ENCODE data around the gene DPYSL5. TPM values are rescaled to one million over a fixed set of nuclear protein-coding genes. Genes with fewer than 3 reads are reported as not detected.
A peak's percentile ranks its signal among the peaks of the same experiment; 100 is the strongest.

Gene DPYSL5
- total RNA-seq, 2 experiments from 2014 or later: not detected

- DNase-seq (no peak), ATAC-seq (ENCODE audit: poor library complexity) (no peak)
- ChIA-PET POLR2A (no interaction called here), CTCF (interaction anchor here (0.7 to 6.7 kb wide), 5 partner anchors 26 to 724 kb away, joined by 3 to 56 read pairs (median 4); no protein-coding TSS in a partner anchor)
- Mint-ChIP-seq H3K9me3 (no peaks in the 10 kb centered on the region), H3K4me1 (ENCODE audit: low read depth) (no peaks in the 10 kb centered on the region), H3K36me3 (ENCODE audit: low read depth) (no peaks in the 10 kb centered on the region), H3K4me3 (no peak overlapping the region), H3K27me3 (peaks cover 54% of the 10 kb centered on the region), H3K27ac (no peak overlapping the region)
- Histone ChIP-seq H3K4me3 (ENCODE audit: low read length) (no peak overlapping the region), H3K9me3 (ENCODE audit: control insufficient read depth in 1 of 2, insufficient read depth in 1 of 2, low read length in 2 of 2) (no peaks in the 10 kb centered on the region), H3K27ac (ENCODE audit: low read depth in 1 of 2, low read length in 2 of 2) (no peak overlapping the region), H3K27me3 (ENCODE audit: control insufficient read depth in 1 of 2, insufficient read depth in 2 of 2, low read length in 2 of 2) (peaks cover 7 to 10% of the 10 kb centered on the region in 2 experiments), H3K4me1 (ENCODE audit: insufficient read depth, low read length) (peaks cover 5% of the 10 kb centered on the region), H3K36me3 (ENCODE audit: insufficient read depth, low read length) (no peaks in the 10 kb centered on the region)
- intact Hi-C loops (cut with DNase I, micrococcal nuclease): no loop called here
- TF ChIP-seq CTCF (IDR thresholded peaks at IDR 0.05): no peak
These were observed 111.4 kb downstream of the DPYSL5 start for GRCh38 chr2:26959331-26959730.

- DNase-seq: no peak
- ChIA-PET CTCF (interaction anchor here (6.7 kb wide), 1 partner anchor 52 kb away, joined by 56 read pairs; no protein-coding TSS in a partner anchor), POLR2A (no interaction called here)
- no peaks in the 10 kb centered on the region for H3K9me3 ChIP-seq (ENCODE audit: control insufficient read depth in 1 of 2, insufficient read depth in 1 of 2, low read length in 2 of 2)
- ATAC-seq (ENCODE audit: poor library complexity): no peak
- peaks cover 10 to 15% of the 10 kb centered on the region in 2 experiments for H3K27me3 ChIP-seq (ENCODE audit: control insufficient read depth in 1 of 2, insufficient read depth in 2 of 2, low read length in 2 of 2)
- H3K4me1 Mint-ChIP-seq (ENCODE audit: low read depth): peaks cover 10% of the 10 kb centered on the region
- peaks cover 50% of the 10 kb centered on the region for H3K27me3 Mint-ChIP-seq
- no peak overlapping the region for H3K27ac Mint-ChIP-seq
- no peak overlapping the region for H3K27ac ChIP-seq (ENCODE audit: low read depth in 1 of 2, low read length in 2 of 2)
- no peaks in the 10 kb centered on the region for H3K36me3 Mint-ChIP-seq (ENCODE audit: low read depth)
- no peak overlapping the region for H3K4me3 Mint-ChIP-seq
- peaks cover 9% of the 10 kb centered on the region for H3K4me1 ChIP-seq (ENCODE audit: insufficient read depth, low read length)
- H3K36me3 ChIP-seq (ENCODE audit: insufficient read depth, low read length): no peaks in the 10 kb centered on the region
- no peak for TF ChIP-seq CTCF (IDR thresholded peaks at IDR 0.05)
- intact Hi-C loops (cut with DNase I, micrococcal nuclease): loop anchor here (5.0 kb wide), 2 partner anchors 123 to 338 kb away; partner anchors contain the start of gene KHK (in 1 of the 2)
- H3K4me3 ChIP-seq (ENCODE audit: low read length): no peak overlapping the region
- H3K9me3 Mint-ChIP-seq: no peaks in the 10 kb centered on the region
These were observed 116.7 kb downstream of the DPYSL5 start for GRCh38 chr2:26964446-26965130.

GRCh38 chr2:26968001-26968400 lies 120.1 kb downstream of the DPYSL5 start:
- ATAC-seq (ENCODE audit: poor library complexity) (no peak), DNase-seq (no peak)
- Histone ChIP-seq H3K36me3 (ENCODE audit: insufficient read depth, low read length) (no peaks in the 10 kb centered on the region), H3K4me3 (ENCODE audit: low read length) (no peak overlapping the region), H3K9me3 (ENCODE audit: control insufficient read depth in 1 of 2, insufficient read depth in 1 of 2, low read length in 2 of 2) (no peaks in the 10 kb centered on the region), H3K27me3 (ENCODE audit: control insufficient read depth in 1 of 2, insufficient read depth in 2 of 2, low read length in 2 of 2) (peaks cover 3 to 10% of the 10 kb centered on the region in 2 experiments), H3K4me1 (ENCODE audit: insufficient read depth, low read length) (peaks cover 20% of the 10 kb centered on the region), H3K27ac (ENCODE audit: low read depth in 1 of 2, low read length in 2 of 2) (no peak overlapping the region)
- H3K27me3 Mint-ChIP-seq: peaks cover 40% of the 10 kb centered on the region
- H3K36me3 Mint-ChIP-seq (ENCODE audit: low read depth): no peaks in the 10 kb centered on the region
- no peak for TF ChIP-seq CTCF (IDR thresholded peaks at IDR 0.05)
- ChIA-PET POLR2A (interaction anchor here (0.5 kb wide), 1 partner anchor 21 kb away, joined by 3 read pairs; no protein-coding TSS in a partner anchor), CTCF (interaction anchor here (1.1 to 2.3 kb wide), 3 partner anchors 49 to 335 kb away, joined by 3 to 7 read pairs (median 5); no protein-coding TSS in a partner anchor)
- intact Hi-C loops (cut with DNase I, micrococcal nuclease): no loop called here
- H3K4me3 Mint-ChIP-seq: peak overlapping the region; percentile 12
- no peaks in the 10 kb centered on the region for H3K9me3 Mint-ChIP-seq
- H3K4me1 Mint-ChIP-seq (ENCODE audit: low read depth): peaks cover 30% of the 10 kb centered on the region
- H3K27ac Mint-ChIP-seq: no peak overlapping the region
